IMR-90 (cell line): ENCODE data around the gene IRAG1. TPM values are rescaled to one million over a fixed set of nuclear protein-coding genes. Genes with fewer than 3 reads are reported as not detected.

ENCODE experiments used
- ATAC-seq: fragments of 200-7000 bp; cut with Tn5 transposase; 2 replicates; pipeline ENCODE4 v1.9.1; 2020; ENCODE audit warnings: low read depth, mild to moderate bottlenecking, moderate library complexity
- BruUV-seq: library from RNA; stranded (reverse); fragments of 400-500 nt; replicated peaks from 2 replicates; lab custom pipeline; 2021; lab: Mats Ljungman, UMichigan
- CTCF ChIA-PET: fragments of 300-600 bp; formaldehyde crosslinking; extraction: SDS; loops from one replicate; lab custom pipeline; 2021; ENCODE audit warnings: antibody characterized with exemption; lab: Yijun Ruan, JAX
- POLR2A ChIA-PET: fragments of 300-600 bp; sonication (Branson Sonifier 250); formaldehyde crosslinking; loops from one replicate; lab custom pipeline; 2022; ENCODE audit warnings: antibody characterized with exemption; ENCODE audit not compliant: unreplicated experiment; lab: Charles Lee
- DNase-seq: peaks from one replicate; pipeline ENCODE4 v3.0.0; 2013
- H2AFZ ChIP-seq: replicated peaks from 2 replicates; pipeline ENCODE3; 2013; ENCODE audit warnings: low read length, mild to moderate bottlenecking; ENCODE audit not compliant: poor library complexity
- H2AK5ac ChIP-seq: 2 replicates; pipeline ENCODE4 v1.6.1; 2013; ENCODE audit warnings: low read depth, low read length, inconsistent platforms
- H2AK9ac ChIP-seq: replicated peaks from 2 replicates; pipeline ENCODE3; 2013; ENCODE audit warnings: mild to moderate bottlenecking, low read depth, low read length, moderate library complexity; ENCODE audit not compliant: poor library complexity
- H2BK120ac ChIP-seq: 2 replicates; pipeline ENCODE4 v1.6.1; 2013; ENCODE audit warnings: low read depth, low read length, inconsistent platforms
- H2BK15ac ChIP-seq: 3 replicates; pipeline ENCODE4 v1.6.1; 2013; ENCODE audit warnings: low read depth, low read length, inconsistent platforms
- H2BK20ac ChIP-seq: 2 replicates; pipeline ENCODE4 v1.6.1; 2013; ENCODE audit warnings: low read depth, mild to moderate bottlenecking, inconsistent platforms, low read length, moderate library complexity
- H2BK5ac ChIP-seq: 2 replicates; pipeline ENCODE4 v1.6.1; 2013; ENCODE audit warnings: mild to moderate bottlenecking, low read depth, low read length, inconsistent platforms; ENCODE audit not compliant: poor library complexity, severe bottlenecking
- H3K14ac ChIP-seq: replicated peaks from 2 replicates; pipeline ENCODE4 v1.6.1; 2013; ENCODE audit warnings: low read depth, low read length, inconsistent platforms
- H3K18ac ChIP-seq: 2 replicates; pipeline ENCODE4 v1.6.1; 2013; ENCODE audit warnings: low read depth, low read length, control low read depth
- H3K23ac ChIP-seq: 2 replicates; pipeline ENCODE4 v1.6.1; 2013; ENCODE audit warnings: low read depth, low read length, inconsistent platforms
- H3K27ac ChIP-seq: 2 replicates; pipeline ENCODE4 v1.5.1; 2013; ENCODE audit warnings: mild to moderate bottlenecking, control low read depth, low read length; ENCODE audit not compliant: insufficient read depth
- H3K27me3 ChIP-seq: 2 replicates; pipeline ENCODE4 v1.6.1; 2013; ENCODE audit warnings: low read length; ENCODE audit not compliant: control insufficient read depth, insufficient read depth
- H3K36me3 ChIP-seq: 2 replicates; pipeline ENCODE4 v1.6.1; 2013; ENCODE audit warnings: low read length, mixed read lengths; ENCODE audit not compliant: control insufficient read depth, insufficient read depth
- H3K4ac ChIP-seq: 2 replicates; pipeline ENCODE4 v1.6.1; 2013; ENCODE audit warnings: low read depth, low read length, inconsistent platforms
- H3K4me1 ChIP-seq: 2 replicates; pipeline ENCODE4 v1.6.1; 2013; ENCODE audit warnings: low read length, mixed read lengths; ENCODE audit not compliant: control insufficient read depth, insufficient read depth
- H3K4me2 ChIP-seq: 2 replicates; pipeline ENCODE4 v1.6.1; 2013; ENCODE audit warnings: low read depth, mild to moderate bottlenecking, control low read depth, low read length, moderate library complexity
- H3K4me3 ChIP-seq: 2 replicates; pipeline ENCODE4 v1.5.1; 2013; ENCODE audit warnings: low read depth, mild to moderate bottlenecking, control low read depth, low read length, moderate library complexity; ENCODE audit not compliant: insufficient read depth
- H3K56ac ChIP-seq: 2 replicates; pipeline ENCODE4 v1.6.1; 2013; ENCODE audit warnings: low read length, inconsistent platforms; ENCODE audit not compliant: insufficient read depth; ENCODE audit errors: extremely low read depth
- H3K79me1 ChIP-seq, 2 experiments: 2 replicates each; pipeline ENCODE4 v1.6.1; 2013; ENCODE audit warnings: low read length in 2 of 2, inconsistent platforms in 1 of 2, low read depth in 1 of 2
- H3K9ac ChIP-seq: 2 replicates; pipeline ENCODE4 v1.6.1; 2013; ENCODE audit warnings: low read depth, low read length, control low read depth
- H3K9me1 ChIP-seq: 2 replicates; pipeline ENCODE4 v1.6.1; 2013; ENCODE audit warnings: low read length, inconsistent platforms; ENCODE audit not compliant: insufficient read depth
- H3K9me3 ChIP-seq: 2 replicates; pipeline ENCODE4 v1.6.1; 2013; ENCODE audit warnings: low read length; ENCODE audit not compliant: control insufficient read depth, insufficient read depth
- H4K20me1 ChIP-seq: 2 replicates; pipeline ENCODE4 v1.6.1; 2013; ENCODE audit warnings: low read length, inconsistent platforms; ENCODE audit not compliant: insufficient read depth
- H4K5ac ChIP-seq: 2 replicates; pipeline ENCODE4 v1.6.1; 2013; ENCODE audit warnings: mild to moderate bottlenecking, low read depth, low read length, control low read depth
- H4K8ac ChIP-seq, 2 experiments: 2 replicates each; pipeline ENCODE4 v1.6.1; 2013; ENCODE audit warnings: low read depth in 2 of 2, low read length in 2 of 2, control low read depth in 1 of 2, inconsistent platforms in 1 of 2
- H4K91ac ChIP-seq: 2 replicates; pipeline ENCODE4 v1.6.1; 2013; ENCODE audit warnings: low read depth, low read length, inconsistent platforms; ENCODE audit not compliant: insufficient read depth
- CEBPB ChIP-seq: IDR thresholded peaks from 2 replicates; pipeline ENCODE4 v1.6.1; 2012; ENCODE audit warnings: low read depth, low read length, improper control_type of control experiment
- MAFK ChIP-seq: IDR thresholded peaks from 2 replicates; pipeline ENCODE4 v1.6.1; 2012; ENCODE audit warnings: low read depth, low read length, improper control_type of control experiment
- MAZ ChIP-seq: IDR thresholded peaks from 2 replicates; pipeline ENCODE4 v1.6.1; 2012; ENCODE audit warnings: low read depth, mild to moderate bottlenecking, low read length, improper control_type of control experiment, moderate library complexity, borderline replicate concordance
- NFE2L2 ChIP-seq: fragments of 150-350 bp; IDR thresholded peaks from 2 replicates; pipeline ENCODE4 v1.6.1; 2016; ENCODE audit warnings: low read depth, mild to moderate bottlenecking, low read length
- POLR2A ChIP-seq: IDR thresholded peaks from 2 replicates; pipeline ENCODE4 v1.6.1; 2012; ENCODE audit warnings: mild to moderate bottlenecking, low read depth, low read length
- RAD21 ChIP-seq: IDR thresholded peaks from 2 replicates; pipeline ENCODE4 v1.6.1; 2012; ENCODE audit warnings: low read length, improper control_type of control experiment
- RCOR1 ChIP-seq: IDR thresholded peaks from 2 replicates; pipeline ENCODE4 v1.6.1; 2012; ENCODE audit warnings: mild to moderate bottlenecking, low read length, improper control_type of control experiment; ENCODE audit not compliant: insufficient replicate concordance
- SMC3 ChIP-seq: fragments of 150-350 bp; IDR thresholded peaks from 2 replicates; pipeline ENCODE4 v1.6.1; 2016; ENCODE audit warnings: low read depth, mild to moderate bottlenecking, antibody characterized with exemption, low read length, moderate library complexity
- WGBS, 2 experiments: methylation state at CpG; one replicate each; pipeline versions ENCODE4 v1.1.5 to v1.1.7; 2013; ENCODE audit warnings: missing lambda C conversion rate in 2 of 2; ENCODE audit not compliant: insufficient read length in 1 of 2; ENCODE audit errors: extremely low coverage in 2 of 2; 5-methylcytosine and 5-hydroxymethylcytosine counted together
- dilution Hi-C: fragments of 300-500 bp; cut with HindIII; formaldehyde crosslinking; loops from one replicate; pipeline ENCODE4 v1.14.3; 2018; ENCODE audit warnings: low sequenced_read_pairs; ENCODE audit not compliant: unreplicated experiment
- in situ Hi-C: fragments of 300-500 bp; cut with MboI; formaldehyde crosslinking; loops from 3 replicates; pipeline ENCODE4 v1.14.3; 2019; ENCODE audit warnings: low sequenced_read_pairs, inconsistent platforms, mixed read lengths
- intact Hi-C: fragments of 100-400 bp; cut with micrococcal nuclease; formaldehyde crosslinking; loops from 2 replicates; pipeline ENCODE4 v1.10.0; 2022
- polyA plus RNA-seq, 3 experiments: library from polyadenylated mRNA; depleted of rRNA; stranded (reverse); fragments of >200 nt; gene quantifications; 2 replicates each; pipeline ENCODE4 v1.2.3, GENCODE V29; 2012; ENCODE audit warnings: low replicate concordance in 1 of 3
- total RNA-seq: library from RNA; depleted of rRNA; stranded (reverse); fragments of >200 nt; gene quantifications from 2 replicates; pipeline ENCODE4 v1.2.3, GENCODE V29; 2012
- TF ChIP-seq, protein P1 (sequence below): conservative IDR thresholded peaks from 2 replicates; pipeline ENCODE4 v1.5.1; 2012; ENCODE audit warnings: mild to moderate bottlenecking, low read depth, low read length, improper control_type of control experiment
- TF ChIP-seq, protein P2 (sequence below): fragments of 150-350 bp; IDR thresholded peaks from 2 replicates; pipeline ENCODE4 v1.6.1; 2016; ENCODE audit warnings: low read depth, mild to moderate bottlenecking, low read length, moderate library complexity, borderline replicate concordance

IRAG1 gene
- total and polyA plus RNA-seq, 2 of the 4 experiments (the other 2 are of a cell fraction) = 19.4 to 25.8 TPM

DNA sequence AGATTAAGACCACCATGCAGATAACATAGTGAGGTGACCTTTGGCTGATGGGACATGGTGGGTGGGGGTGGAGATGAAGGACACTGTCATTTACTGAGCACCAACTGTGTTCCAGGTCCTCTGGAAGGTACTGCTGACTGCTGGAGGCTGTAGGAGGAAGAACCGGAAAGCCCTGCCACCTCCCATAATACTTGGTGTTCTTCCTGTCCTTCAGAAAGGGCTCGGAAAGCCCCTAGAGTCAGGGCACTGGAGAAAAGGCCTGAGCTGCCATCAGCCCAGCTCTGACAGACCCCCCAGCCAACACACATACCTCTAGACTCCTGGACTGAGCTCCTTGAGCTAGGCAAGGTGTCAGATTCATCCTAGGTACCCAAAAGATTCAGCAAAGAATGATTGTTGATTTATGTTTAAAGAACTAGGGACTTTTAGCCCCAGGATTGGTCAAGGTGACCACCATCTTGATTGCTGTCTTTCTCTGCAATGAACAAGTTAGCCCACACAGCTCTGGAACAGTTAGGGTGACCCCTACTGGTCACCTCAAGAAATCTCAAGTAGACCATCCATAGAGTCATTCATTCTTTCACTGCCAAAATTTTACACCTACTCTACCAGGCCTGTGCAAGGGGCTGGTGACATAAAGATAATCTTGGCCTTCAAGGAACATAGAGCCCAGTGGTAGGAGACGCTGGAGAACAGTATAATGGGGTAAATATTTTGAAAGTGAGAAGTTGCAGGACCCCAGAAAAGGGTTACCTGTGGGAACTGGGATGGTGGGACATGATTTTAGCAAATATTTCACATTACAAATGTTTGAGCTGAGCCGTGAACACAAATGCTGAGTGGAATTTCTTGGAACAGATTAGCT is 39.4 kb downstream of the IRAG1 start:
- H3K27me3 ChIP-seq = no peaks in the 10 kb centered on the region
- ChIA-PET POLR2A (no interaction called here), CTCF (interaction anchor here (1.2 kb wide), 1 partner anchor 11 kb away, joined by 3 read pairs; no protein-coding TSS in a partner anchor)
- peaks cover 28 to 94% of the 10 kb centered on the region in 2 experiments for H3K79me1 ChIP-seq
- WGBS, 2 experiments = no CpG with 5 or more reads among the region's 4 CpGs
- peak; percentile 67 for DNase-seq
- dilution Hi-C loops = no loop called here
- no peaks in the 10 kb centered on the region for H3K9me3 ChIP-seq
- peak overlapping the region; percentile 82 for H4K5ac ChIP-seq
- peak overlapping the region; percentile 43; the same call in 1 of the 2 replicates for H3K14ac ChIP-seq
- H2BK15ac ChIP-seq = peak overlapping the region; percentile 97; the same call in 2 of the 3 replicates
- TF ChIP-seq SMC3 = peak; percentile 59
- TF ChIP-seq CEBPB = no peak
- TF ChIP-seq NFE2L2 = no peak
- TF ChIP-seq POLR2A = no peak
- TF ChIP-seq, protein P1, sequence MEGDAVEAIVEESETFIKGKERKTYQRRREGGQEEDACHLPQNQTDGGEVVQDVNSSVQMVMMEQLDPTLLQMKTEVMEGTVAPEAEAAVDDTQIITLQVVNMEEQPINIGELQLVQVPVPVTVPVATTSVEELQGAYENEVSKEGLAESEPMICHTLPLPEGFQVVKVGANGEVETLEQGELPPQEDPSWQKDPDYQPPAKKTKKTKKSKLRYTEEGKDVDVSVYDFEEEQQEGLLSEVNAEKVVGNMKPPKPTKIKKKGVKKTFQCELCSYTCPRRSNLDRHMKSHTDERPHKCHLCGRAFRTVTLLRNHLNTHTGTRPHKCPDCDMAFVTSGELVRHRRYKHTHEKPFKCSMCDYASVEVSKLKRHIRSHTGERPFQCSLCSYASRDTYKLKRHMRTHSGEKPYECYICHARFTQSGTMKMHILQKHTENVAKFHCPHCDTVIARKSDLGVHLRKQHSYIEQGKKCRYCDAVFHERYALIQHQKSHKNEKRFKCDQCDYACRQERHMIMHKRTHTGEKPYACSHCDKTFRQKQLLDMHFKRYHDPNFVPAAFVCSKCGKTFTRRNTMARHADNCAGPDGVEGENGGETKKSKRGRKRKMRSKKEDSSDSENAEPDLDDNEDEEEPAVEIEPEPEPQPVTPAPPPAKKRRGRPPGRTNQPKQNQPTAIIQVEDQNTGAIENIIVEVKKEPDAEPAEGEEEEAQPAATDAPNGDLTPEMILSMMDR = peak; percentile 61
- TF ChIP-seq MAZ = no peak
- peak; percentile 77 for TF ChIP-seq RAD21
- TF ChIP-seq, protein P2, sequence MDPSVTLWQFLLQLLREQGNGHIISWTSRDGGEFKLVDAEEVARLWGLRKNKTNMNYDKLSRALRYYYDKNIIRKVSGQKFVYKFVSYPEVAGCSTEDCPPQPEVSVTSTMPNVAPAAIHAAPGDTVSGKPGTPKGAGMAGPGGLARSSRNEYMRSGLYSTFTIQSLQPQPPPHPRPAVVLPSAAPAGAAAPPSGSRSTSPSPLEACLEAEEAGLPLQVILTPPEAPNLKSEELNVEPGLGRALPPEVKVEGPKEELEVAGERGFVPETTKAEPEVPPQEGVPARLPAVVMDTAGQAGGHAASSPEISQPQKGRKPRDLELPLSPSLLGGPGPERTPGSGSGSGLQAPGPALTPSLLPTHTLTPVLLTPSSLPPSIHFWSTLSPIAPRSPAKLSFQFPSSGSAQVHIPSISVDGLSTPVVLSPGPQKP = no peak
- no peak for TF ChIP-seq RCOR1
- no peak for TF ChIP-seq MAFK
- H3K56ac ChIP-seq = no peak overlapping the region
- H3K4ac ChIP-seq = peak overlapping the region; percentile 99
- H2AK9ac ChIP-seq = no peak overlapping the region
- peak overlapping the region in 1 of 2 experiments; percentile 98; a peak in 3 of 4 replicates for H4K8ac ChIP-seq
- intact Hi-C loops = loop anchor here (1.0 to 2.0 kb wide), 3 partner anchors 81 to 247 kb away; no protein-coding TSS in a partner anchor
- H3K4me3 ChIP-seq = no peak overlapping the region
- peak overlapping the region; percentile 61 for H2BK20ac ChIP-seq
- no peak overlapping the region for H3K4me2 ChIP-seq
- H4K91ac ChIP-seq = peak overlapping the region; percentile 57
- H2AFZ ChIP-seq = no peak overlapping the region
- H3K27ac ChIP-seq = no peak overlapping the region
- peak overlapping the region; percentile 66; the same call in 1 of the 2 replicates for H3K18ac ChIP-seq
- no peak overlapping the region for H3K9ac ChIP-seq
- H3K9me1 ChIP-seq = peaks cover 50% of the 10 kb centered on the region
- no TSS peak for BruUV-seq
- H2BK5ac ChIP-seq = peak overlapping the region; percentile 94
- no peaks in the 10 kb centered on the region for H4K20me1 ChIP-seq
- ATAC-seq = peak; percentile 28; the same call in 1 of the 2 replicates
- H2BK120ac ChIP-seq = peak overlapping the region; percentile 99
- in situ Hi-C loops = loop anchor here (10.0 kb wide), 1 partner anchor 249 kb away; no protein-coding TSS in a partner anchor
- peaks cover 45% of the 10 kb centered on the region for H3K4me1 ChIP-seq
- peak overlapping the region; percentile 62 for H2AK5ac ChIP-seq
- H3K36me3 ChIP-seq = peaks cover 29% of the 10 kb centered on the region
- peak overlapping the region; percentile 89; the same call in 1 of the 2 replicates for H3K23ac ChIP-seq
